ENCODE measurements around the gene SIGLEC15.

SIGLEC15 gene

DNA sequence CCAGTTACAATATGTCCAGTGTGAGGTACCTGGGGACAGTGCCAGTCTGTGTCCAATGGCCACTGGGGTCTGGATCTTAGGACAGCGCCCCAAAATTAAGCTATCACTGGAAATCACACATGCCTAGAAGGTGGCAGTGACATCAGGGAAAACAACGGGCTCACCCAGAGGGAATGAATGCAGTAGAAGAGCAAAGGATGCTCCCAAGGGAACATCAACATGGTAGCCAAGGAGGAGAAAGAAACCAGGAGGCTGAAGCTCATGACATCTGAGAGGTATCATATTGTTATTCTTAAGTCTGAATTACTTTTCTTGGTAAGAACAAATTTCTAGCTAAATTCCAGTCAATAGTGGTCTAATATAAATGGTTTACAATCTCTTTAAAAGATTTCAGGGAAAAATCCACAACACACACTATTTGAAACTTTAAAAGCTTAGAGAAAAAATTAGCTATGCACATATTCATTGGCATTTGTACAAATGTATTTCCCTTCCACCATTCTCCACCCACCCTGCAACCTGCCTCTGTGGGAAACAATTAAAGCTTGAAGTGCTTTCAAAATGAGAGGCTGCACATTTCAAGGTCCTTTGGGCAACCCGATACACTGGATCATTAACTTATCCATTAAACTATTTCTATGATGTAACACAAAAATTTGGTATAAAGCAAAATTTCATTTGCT is 55.5 kb downstream of the SIGLEC15 start:
- DNase-seq (ENCODE audit: low spot score): no peak
- ChIA-PET CTCF (interaction anchor here (0.6 to 1.5 kb wide), 4 partner anchors 158 to 197 kb away, joined by 3 to 10 read pairs (median 4); no protein-coding TSS in a partner anchor), POLR2A (ENCODE audit: low non-redundant PET) (no interaction called here)
- H3K27ac ChIP-seq: no peak overlapping the region
- TF ChIP-seq, protein P1, sequence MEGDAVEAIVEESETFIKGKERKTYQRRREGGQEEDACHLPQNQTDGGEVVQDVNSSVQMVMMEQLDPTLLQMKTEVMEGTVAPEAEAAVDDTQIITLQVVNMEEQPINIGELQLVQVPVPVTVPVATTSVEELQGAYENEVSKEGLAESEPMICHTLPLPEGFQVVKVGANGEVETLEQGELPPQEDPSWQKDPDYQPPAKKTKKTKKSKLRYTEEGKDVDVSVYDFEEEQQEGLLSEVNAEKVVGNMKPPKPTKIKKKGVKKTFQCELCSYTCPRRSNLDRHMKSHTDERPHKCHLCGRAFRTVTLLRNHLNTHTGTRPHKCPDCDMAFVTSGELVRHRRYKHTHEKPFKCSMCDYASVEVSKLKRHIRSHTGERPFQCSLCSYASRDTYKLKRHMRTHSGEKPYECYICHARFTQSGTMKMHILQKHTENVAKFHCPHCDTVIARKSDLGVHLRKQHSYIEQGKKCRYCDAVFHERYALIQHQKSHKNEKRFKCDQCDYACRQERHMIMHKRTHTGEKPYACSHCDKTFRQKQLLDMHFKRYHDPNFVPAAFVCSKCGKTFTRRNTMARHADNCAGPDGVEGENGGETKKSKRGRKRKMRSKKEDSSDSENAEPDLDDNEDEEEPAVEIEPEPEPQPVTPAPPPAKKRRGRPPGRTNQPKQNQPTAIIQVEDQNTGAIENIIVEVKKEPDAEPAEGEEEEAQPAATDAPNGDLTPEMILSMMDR (conservative IDR thresholded peaks at IDR 0.05; ENCODE audit: low read depth): no peak

DNA sequence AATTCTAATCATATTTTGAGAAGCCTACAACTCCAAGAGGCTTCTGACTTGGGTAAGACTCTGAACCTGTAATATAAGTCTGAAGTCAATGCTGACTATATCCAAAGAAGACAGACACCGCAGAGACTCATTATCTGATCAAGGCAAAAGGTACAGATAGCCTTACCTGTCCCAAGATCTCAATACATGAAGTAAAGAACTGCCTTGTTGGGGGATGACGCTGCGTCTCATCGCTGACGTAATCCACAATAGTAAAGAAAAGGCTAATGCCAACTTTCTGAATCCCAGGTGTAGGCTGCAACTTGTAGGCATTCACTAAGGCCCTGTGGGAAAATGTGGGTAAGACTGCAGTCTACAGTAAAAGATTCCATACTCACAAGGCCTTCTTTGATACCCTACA is 62.1 kb downstream of the SIGLEC15 start:
- POLR2A ChIA-PET (ENCODE audit: low non-redundant PET): no interaction called here
- no peak for DNase-seq (ENCODE audit: low spot score)
- CTCF ChIA-PET: no interaction called here
- no peak overlapping the region for H3K27ac ChIP-seq
- TF ChIP-seq, protein P1 (conservative IDR thresholded peaks at IDR 0.05; ENCODE audit: low read depth): no peak

DNA sequence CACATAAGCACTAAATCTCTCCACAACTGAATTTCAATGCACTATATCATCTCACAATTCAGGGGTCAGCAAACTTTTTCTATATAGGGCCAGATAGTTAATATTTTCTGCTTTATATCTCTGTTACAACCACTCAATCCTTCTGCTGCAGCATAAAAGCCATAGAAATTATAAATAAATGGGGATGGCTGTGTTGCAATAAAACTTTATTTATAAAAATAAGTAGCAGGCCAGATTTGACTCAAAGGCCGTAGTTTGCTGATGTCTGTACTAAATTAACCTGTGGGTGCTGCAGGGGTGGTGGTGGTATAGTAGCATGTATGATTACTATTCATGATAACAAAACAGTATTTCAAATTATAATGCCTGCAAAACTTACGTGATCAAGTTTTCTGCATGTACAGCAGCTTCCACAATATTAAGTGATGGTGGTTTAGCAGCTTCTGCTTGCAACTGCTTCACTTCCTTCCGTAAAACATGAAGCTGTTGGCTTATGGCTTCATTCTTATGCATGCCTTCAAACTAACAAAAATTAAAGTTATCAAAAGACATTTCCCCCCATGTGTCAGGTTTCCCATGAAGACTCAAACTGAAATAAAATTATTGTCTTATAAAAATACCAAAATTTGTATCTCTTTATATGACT is 64.1 kb downstream of the SIGLEC15 start:
- no peak overlapping the region for H3K27ac ChIP-seq
- ChIA-PET POLR2A (ENCODE audit: low non-redundant PET) (no interaction called here), CTCF (no interaction called here)
- TF ChIP-seq, protein P1 (conservative IDR thresholded peaks at IDR 0.05; ENCODE audit: low read depth): no peak
- DNase-seq (ENCODE audit: low spot score): no peak

DNA sequence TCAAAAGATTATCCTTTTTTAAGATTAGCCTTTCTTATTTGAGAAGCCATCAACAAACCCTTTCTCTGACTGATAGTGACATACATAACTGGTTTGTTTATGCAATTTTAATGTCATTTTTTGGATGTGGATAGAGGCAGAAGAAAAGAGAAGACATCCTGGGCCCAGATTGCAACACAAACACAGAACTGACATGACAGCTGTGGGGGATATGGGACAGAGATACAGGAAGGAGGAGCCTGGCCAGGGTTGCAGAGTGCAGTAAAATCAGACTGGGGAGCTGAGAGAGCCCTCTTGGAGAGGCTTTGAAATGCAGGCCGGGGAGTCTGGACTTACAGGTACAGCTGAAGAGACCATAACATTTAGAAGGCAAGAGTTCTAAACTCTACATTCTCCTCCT is 65.1 kb downstream of the SIGLEC15 start:
- CTCF ChIA-PET: no interaction called here
- no peak overlapping the region for H3K27ac ChIP-seq
- no peak for DNase-seq (ENCODE audit: low spot score)

DNA sequence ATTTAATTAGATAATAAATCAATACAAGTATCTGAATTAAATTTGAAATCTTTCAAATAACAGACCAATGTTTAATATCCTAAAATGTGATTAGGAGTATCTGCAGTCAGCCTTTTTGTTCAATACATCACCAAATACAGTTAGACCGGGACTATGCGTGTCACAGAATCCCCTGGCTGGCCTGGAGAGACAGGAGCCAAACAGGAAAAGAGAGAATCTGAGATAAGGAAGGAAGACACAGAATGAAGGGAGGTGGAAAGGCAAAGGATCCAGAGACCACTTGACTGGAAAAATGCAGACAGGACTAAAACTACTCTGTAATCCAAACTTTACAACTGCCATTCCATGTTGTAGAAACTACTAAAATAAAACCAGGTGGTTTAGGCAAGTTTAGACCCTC is 66.3 kb downstream of the SIGLEC15 start:
- ChIA-PET POLR2A (ENCODE audit: low non-redundant PET) (no interaction called here), CTCF (no interaction called here)
- DNase-seq (ENCODE audit: low spot score): no peak
- TF ChIP-seq, protein P1 (conservative IDR thresholded peaks at IDR 0.05; ENCODE audit: low read depth): no peak
- H3K27ac ChIP-seq: no peak overlapping the region

More for the DNA sequence above, 65.1 kb downstream of the SIGLEC15 start:
- TF ChIP-seq, protein P1 (conservative IDR thresholded peaks at IDR 0.05; ENCODE audit: low read depth): no peak
- POLR2A ChIA-PET (ENCODE audit: low non-redundant PET): no interaction called here
